Testis (tissue), 2 donors: ENCODE measurements around the gene DMD.

ENCODE experiments used
- CTCF ChIP-seq, 3 experiments: fragments of 450-650 bp in 2 of 3; fragments of 200-600 bp in 1 of 3; sonication (generic) in 1 of 3; IDR thresholded peaks; one replicate each; pipeline ENCODE4 v1.5.1; 2016 to 2019; ENCODE audit warnings: antibody characterized with exemption in 3 of 3, mild to moderate bottlenecking in 2 of 3, moderate library complexity in 1 of 3
- POLR2A ChIP-seq: fragments of 450-650 bp; IDR thresholded peaks from one replicate; pipeline ENCODE4 v1.6.1; 2017; ENCODE audit warnings: antibody characterized with exemption, mild to moderate bottlenecking, moderate library complexity

DNA sequence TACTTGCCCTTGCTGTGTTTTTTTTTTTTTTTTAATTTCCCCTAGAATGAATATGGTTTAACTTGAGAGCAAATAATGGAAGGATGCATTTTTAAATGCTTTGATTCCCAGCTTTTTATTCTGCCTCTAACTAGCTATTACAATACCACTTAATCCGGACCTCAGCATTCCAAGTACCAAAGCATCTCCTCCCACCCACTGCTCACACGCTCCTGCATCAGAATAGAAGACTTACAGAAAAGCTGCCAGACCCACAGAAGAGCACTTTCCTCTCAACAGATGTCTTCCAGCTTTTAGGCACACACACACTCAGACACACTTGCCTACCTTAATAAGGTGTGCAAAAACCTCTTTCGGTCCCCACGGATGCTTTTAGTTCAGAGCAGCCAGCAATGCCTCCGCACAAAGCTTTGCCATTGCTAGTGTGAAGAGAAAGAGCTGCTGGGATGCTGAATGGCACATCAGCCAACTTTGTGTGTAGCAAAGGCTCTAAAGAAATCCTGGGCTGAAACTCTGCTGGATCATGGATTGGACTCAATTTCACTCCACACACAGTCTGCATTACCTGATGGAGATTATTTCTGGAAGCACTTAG is 1056.2 kb downstream of the DMD start:
- TF ChIP-seq POLR2A, result no peak
- TF ChIP-seq CTCF (IDR thresholded peaks at IDR 0.05), result no peak
